WTC11 (cell line): ENCODE results near the gene ARSB. TPM values are rescaled to one million over a fixed set of nuclear protein-coding genes. Genes with fewer than 3 reads are reported as not detected.
A peak's percentile ranks its signal among the peaks of the same experiment; 100 is the strongest.

ENCODE experiments used
- ATAC-seq: fragments of 200-7000 bp; cut with Tn5 transposase; 2 replicates; pipeline ENCODE4 v1.10.0; 2021; ENCODE audit warnings: mild to moderate bottlenecking, moderate library complexity
- Bru-seq: library from RNA; stranded (reverse); fragments of 400-500 nt; gene quantifications from one replicate; lab custom pipeline; 2021; lab: Mats Ljungman, UMichigan
- CTCF ChIA-PET: fragments of 300-600 bp; sonication (Branson Sonifier 250); formaldehyde crosslinking; loops from one replicate; lab custom pipeline; 2021; ENCODE audit warnings: antibody characterized with exemption; lab: Charles Lee
- POLR2A ChIA-PET: fragments of 350-600 bp; sonication (Branson Sonifier 250); formaldehyde crosslinking; loops from one replicate; lab custom pipeline; 2021; ENCODE audit warnings: antibody characterized with exemption; lab: Charles Lee
- DNase-seq: peaks from one replicate; pipeline ENCODE4 v3.0.0; 2021; ENCODE audit warnings: low spot score
- H3K27ac Mint-ChIP-seq: 2 replicates; pipeline ENCODE4 v1.8.0; 2021; ENCODE audit warnings: mixed read lengths
- H3K27me3 Mint-ChIP-seq: 2 replicates; pipeline ENCODE4 v1.8.0; 2021; ENCODE audit warnings: low read depth, mild to moderate bottlenecking, moderate library complexity, mixed read lengths
- H3K36me3 Mint-ChIP-seq: 2 replicates; pipeline ENCODE4 v1.8.0; 2021; ENCODE audit warnings: mixed read lengths
- H3K4me1 Mint-ChIP-seq: 2 replicates; pipeline ENCODE4 v1.8.0; 2022; ENCODE audit warnings: mixed read lengths
- H3K4me3 Mint-ChIP-seq: 2 replicates; pipeline ENCODE4 v1.8.0; 2021; ENCODE audit warnings: mild to moderate bottlenecking, moderate library complexity, mixed read lengths
- H3K9me3 Mint-ChIP-seq: 2 replicates; pipeline ENCODE4 v1.8.0; 2021; ENCODE audit warnings: mixed read lengths
- CREB1 ChIP-seq: sonication (generic); formaldehyde crosslinking; IDR thresholded peaks from 2 replicates; pipeline ENCODE4 v1.8.0; 2023; ENCODE audit warnings: mild to moderate bottlenecking, missing genetic modification reagents
- EMX1 ChIP-seq: fragments of 250-450 bp; sonication (Bioruptor Pico); IDR thresholded peaks from 2 replicates; pipeline ENCODE4 v1.8.0; 2021; ENCODE audit warnings: mild to moderate bottlenecking
- GRHL2 ChIP-seq: fragments of 250-450 bp; sonication (Bioruptor Pico); IDR thresholded peaks from 2 replicates; pipeline ENCODE4 v1.8.0; 2022; ENCODE audit warnings: mild to moderate bottlenecking, moderate library complexity; ENCODE audit not compliant: insufficient replicate concordance, severe bottlenecking
- GTF2I ChIP-seq: fragments of 250-450 bp; sonication (Bioruptor Pico); conservative IDR thresholded peaks from 2 replicates; pipeline ENCODE4 v1.4.0; 2021; ENCODE audit warnings: mild to moderate bottlenecking
- HMGXB4 ChIP-seq: sonication (generic); formaldehyde crosslinking; IDR thresholded peaks from 2 replicates; pipeline ENCODE4 v1.8.1; 2023; ENCODE audit warnings: mild to moderate bottlenecking, moderate library complexity, missing genetic modification reagents
- IRF2 ChIP-seq: sonication (generic); formaldehyde crosslinking; IDR thresholded peaks from 2 replicates; pipeline ENCODE4 v1.8.0; 2022; ENCODE audit warnings: low read depth, missing genetic modification reagents, borderline replicate concordance
- KAT7 ChIP-seq: sonication (generic); formaldehyde crosslinking; IDR thresholded peaks from 2 replicates; pipeline ENCODE4 v1.8.1; 2023; ENCODE audit warnings: missing genetic modification reagents, mild to moderate bottlenecking, borderline replicate concordance
- MAX ChIP-seq: sonication (generic); formaldehyde crosslinking; IDR thresholded peaks from 2 replicates; pipeline ENCODE4 v1.8.0; 2022; ENCODE audit warnings: mild to moderate bottlenecking, missing genetic modification reagents
- NFE2L1 ChIP-seq: sonication (generic); formaldehyde crosslinking; IDR thresholded peaks from 2 replicates; pipeline ENCODE4 v1.8.1; 2023; ENCODE audit warnings: missing genetic modification reagents
- NR3C1 ChIP-seq: sonication (generic); formaldehyde crosslinking; conservative IDR thresholded peaks from 2 replicates; pipeline ENCODE4 v1.8.1; 2023; ENCODE audit warnings: low read depth, mild to moderate bottlenecking, missing genetic modification reagents
- SMAD3 ChIP-seq: sonication (generic); formaldehyde crosslinking; IDR thresholded peaks from 2 replicates; pipeline ENCODE4 v1.8.0; 2022; ENCODE audit warnings: missing genetic modification reagents, mild to moderate bottlenecking, borderline replicate concordance
- SMAD4 ChIP-seq: sonication (generic); formaldehyde crosslinking; IDR thresholded peaks from 2 replicates; pipeline ENCODE4 v1.8.0; 2022; ENCODE audit warnings: mild to moderate bottlenecking, missing genetic modification reagents
- SOX15 ChIP-seq: fragments of 250-450 bp; sonication (Bioruptor Pico); IDR thresholded peaks from 2 replicates; pipeline ENCODE4 v1.9.0; 2021; ENCODE audit warnings: mild to moderate bottlenecking
- STAT6 ChIP-seq: sonication (generic); formaldehyde crosslinking; conservative IDR thresholded peaks from 2 replicates; pipeline ENCODE4 v1.8.1; 2023; ENCODE audit warnings: mild to moderate bottlenecking, low read depth, missing genetic modification reagents, moderate library complexity
- TP53 ChIP-seq: sonication (generic); formaldehyde crosslinking; IDR thresholded peaks from 2 replicates; pipeline ENCODE4 v1.8.1; 2023; ENCODE audit warnings: mild to moderate bottlenecking, missing genetic modification reagents
- USF2 ChIP-seq: sonication (generic); formaldehyde crosslinking; IDR thresholded peaks from 2 replicates; pipeline ENCODE4 v1.8.1; 2023; ENCODE audit warnings: mild to moderate bottlenecking, missing genetic modification reagents, moderate library complexity
- ZBTB21 ChIP-seq: sonication (generic); formaldehyde crosslinking; IDR thresholded peaks from 2 replicates; pipeline ENCODE4 v1.8.1; 2023; ENCODE audit warnings: mild to moderate bottlenecking, missing genetic modification reagents, borderline replicate concordance
- ZNF138 ChIP-seq: sonication (generic); formaldehyde crosslinking; conservative IDR thresholded peaks from 2 replicates; pipeline ENCODE4 v1.8.1; 2022; ENCODE audit warnings: mild to moderate bottlenecking, moderate library complexity, missing genetic modification reagents
- ZNF219 ChIP-seq: sonication (generic); formaldehyde crosslinking; IDR thresholded peaks from 2 replicates; pipeline ENCODE4 v1.8.0; 2023; ENCODE audit warnings: missing genetic modification reagents, mild to moderate bottlenecking, borderline replicate concordance
- ZNF263 ChIP-seq: sonication (generic); formaldehyde crosslinking; IDR thresholded peaks from 2 replicates; pipeline ENCODE4 v1.8.1; 2022; ENCODE audit warnings: low read depth, mild to moderate bottlenecking, moderate library complexity, missing genetic modification reagents
- ZNF317 ChIP-seq: sonication (generic); formaldehyde crosslinking; IDR thresholded peaks from 2 replicates; pipeline ENCODE4 v1.8.1; 2023; ENCODE audit warnings: low read depth, mild to moderate bottlenecking, moderate library complexity, missing genetic modification reagents, borderline replicate concordance
- ZNF416 ChIP-seq: fragments of 250-450 bp; sonication (Bioruptor Pico); IDR thresholded peaks from 2 replicates; pipeline ENCODE4 v1.9.0; 2021; ENCODE audit warnings: mild to moderate bottlenecking, inconsistent platforms
- long read RNA-seq, 3 experiments: library from RNA in 1 of 3; library from capped mRNA in 1 of 3; library from polyadenylated mRNA in 1 of 3; unstranded in 2 of 3; stranded (forward) in 1 of 3; transcript quantifications; one replicate each; pipeline ENCODE4 v2.0.0, GENCODE V29; 2021
- total RNA-seq: library from RNA; stranded (reverse); gene quantifications from 3 replicates; pipeline ENCODE4 v1.2.3, GENCODE V29; 2021
- TF ChIP-seq, protein P1 (sequence below): sonication (generic); formaldehyde crosslinking; IDR thresholded peaks from 2 replicates; pipeline ENCODE4 v1.8.1; 2022; ENCODE audit warnings: low read depth, missing genetic modification reagents, borderline replicate concordance
- TF ChIP-seq, protein P2 (sequence below): sonication (generic); formaldehyde crosslinking; IDR thresholded peaks from 2 replicates; pipeline ENCODE4 v1.8.1; 2023; ENCODE audit warnings: mild to moderate bottlenecking, missing genetic modification reagents
- TF ChIP-seq, protein P3 (sequence below): sonication (generic); formaldehyde crosslinking; IDR thresholded peaks from 2 replicates; pipeline ENCODE4 v1.8.0; 2023; ENCODE audit warnings: mild to moderate bottlenecking, missing genetic modification reagents

The ARSB gene
- total RNA-seq, result 9.7 to 10.5 TPM (median 10.0 TPM) in 3 replicates
- percentile 47 among the genes with signal in this experiment for Bru-seq, nascent RNA
- long read RNA-seq, experiment 1, full-length matches to known transcripts, result 49 of 64 reads
- long read RNA-seq, experiment 1, partial matches to known transcripts, result 5 of 64 reads
- long read RNA-seq, experiment 1, other reads (novel, unspliced or antisense), result 10 of 64 reads
- long read RNA-seq, experiment 2, full-length matches to known transcripts, result 7 of 15 reads
- long read RNA-seq, experiment 2, partial matches to known transcripts, result 0 of 15 reads
- long read RNA-seq, experiment 2, other reads (novel, unspliced or antisense), result 8 of 15 reads
- long read RNA-seq, experiment 3, result 0 reads

DNA sequence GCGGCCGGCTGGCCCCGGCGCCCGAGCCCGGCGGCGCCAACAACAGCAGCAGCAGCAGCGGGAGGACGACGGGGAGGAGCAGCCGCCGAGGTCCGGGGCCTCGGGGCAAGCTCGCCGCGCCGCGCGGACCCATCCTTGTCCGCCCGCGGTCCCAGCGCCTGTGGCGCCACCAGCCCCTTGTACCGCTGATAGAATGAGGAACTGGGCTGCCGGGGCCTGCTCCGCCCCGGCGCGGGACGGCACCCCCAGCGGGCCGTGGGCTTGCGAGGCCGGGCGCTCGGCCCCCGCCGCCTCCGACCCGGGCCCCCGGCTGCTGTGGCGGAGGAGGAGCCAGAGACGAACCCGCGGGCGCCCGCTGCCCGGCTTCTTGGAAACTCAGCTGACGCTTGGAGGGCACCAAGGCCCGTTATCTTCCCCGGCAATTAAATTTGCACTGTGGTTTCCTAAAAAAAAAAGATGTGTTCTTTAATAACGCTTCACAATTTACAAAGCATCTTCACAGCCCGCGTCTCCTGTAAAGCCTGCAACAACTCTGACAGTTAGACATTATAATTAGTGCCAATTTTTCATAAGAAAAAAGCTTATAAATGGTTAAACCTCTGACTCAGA lies at the start of gene ARSB:
Gene ARSB, minus strand, starts transcription at position 195 of the 609 bp plus-strand sequence. Its CDS starts 62 bp downstream, at position 133.
- ATAC-seq (peak; percentile 26), DNase-seq (no peak)
- ChIA-PET CTCF (interaction anchor here (0.9 to 3.7 kb wide), 12 partner anchors 9 to 489 kb away, joined by 3 to 19 read pairs (median 4); no protein-coding TSS in a partner anchor), POLR2A (interaction anchor here (0.6 to 1.5 kb wide), 6 partner anchors 10 to 638 kb away, joined by 3 to 6 read pairs (median 3); partner anchors contain the start of gene JMY)
- peaks cover 10% of the 10 kb centered on the region for H3K27me3 Mint-ChIP-seq
- peak within 1 kb of the TSS; percentile 85 for H3K4me3 Mint-ChIP-seq
- peak within 1 kb of the TSS; percentile 92 for H3K27ac Mint-ChIP-seq
- H3K36me3 Mint-ChIP-seq, result no peaks in the 10 kb centered on the region
- H3K9me3 Mint-ChIP-seq, result no peaks in the 10 kb centered on the region
- H3K4me1 Mint-ChIP-seq, result peaks cover 28% of the 10 kb centered on the region
- TF ChIP-seq STAT6 (no peak), ZBTB21 (CRISPR knock-in tag) (no peak), KAT7 (0 out of 2 replicates have a peak, but pooled peaks have one; percentile 23), SOX15 (CRISPR knock-in tag) (no peak), MAX (CRISPR knock-in tag) (no peak), HMGXB4 (CRISPR knock-in tag) (peak; percentile 14; the same call in 1 of the 2 replicates), ZNF138 (CRISPR knock-in tag) (no peak), GRHL2 (no peak), SMAD4 (no peak), ZNF416 (no peak), GTF2I (no peak), CREB1 (no peak), EMX1 (no peak), NR3C1 (CRISPR knock-in tag) (no peak), IRF2 (no peak), ZNF219 (CRISPR knock-in tag) (no peak), NFE2L1 (CRISPR knock-in tag) (no peak), TP53 (CRISPR knock-in tag) (0 out of 2 replicates have a peak, but pooled peaks have one; percentile 15), ZNF263 (CRISPR knock-in tag) (peak; percentile 81), USF2 (peak; percentile 4; the same call in 1 of the 2 replicates), SMAD3 (CRISPR knock-in tag) (no peak), ZNF317 (no peak)
- TF ChIP-seq, protein P1, sequence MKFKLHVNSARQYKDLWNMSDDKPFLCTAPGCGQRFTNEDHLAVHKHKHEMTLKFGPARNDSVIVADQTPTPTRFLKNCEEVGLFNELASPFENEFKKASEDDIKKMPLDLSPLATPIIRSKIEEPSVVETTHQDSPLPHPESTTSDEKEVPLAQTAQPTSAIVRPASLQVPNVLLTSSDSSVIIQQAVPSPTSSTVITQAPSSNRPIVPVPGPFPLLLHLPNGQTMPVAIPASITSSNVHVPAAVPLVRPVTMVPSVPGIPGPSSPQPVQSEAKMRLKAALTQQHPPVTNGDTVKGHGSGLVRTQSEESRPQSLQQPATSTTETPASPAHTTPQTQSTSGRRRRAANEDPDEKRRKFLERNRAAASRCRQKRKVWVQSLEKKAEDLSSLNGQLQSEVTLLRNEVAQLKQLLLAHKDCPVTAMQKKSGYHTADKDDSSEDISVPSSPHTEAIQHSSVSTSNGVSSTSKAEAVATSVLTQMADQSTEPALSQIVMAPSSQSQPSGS (CRISPR knock-in tag), result no peak
- TF ChIP-seq, protein P2, sequence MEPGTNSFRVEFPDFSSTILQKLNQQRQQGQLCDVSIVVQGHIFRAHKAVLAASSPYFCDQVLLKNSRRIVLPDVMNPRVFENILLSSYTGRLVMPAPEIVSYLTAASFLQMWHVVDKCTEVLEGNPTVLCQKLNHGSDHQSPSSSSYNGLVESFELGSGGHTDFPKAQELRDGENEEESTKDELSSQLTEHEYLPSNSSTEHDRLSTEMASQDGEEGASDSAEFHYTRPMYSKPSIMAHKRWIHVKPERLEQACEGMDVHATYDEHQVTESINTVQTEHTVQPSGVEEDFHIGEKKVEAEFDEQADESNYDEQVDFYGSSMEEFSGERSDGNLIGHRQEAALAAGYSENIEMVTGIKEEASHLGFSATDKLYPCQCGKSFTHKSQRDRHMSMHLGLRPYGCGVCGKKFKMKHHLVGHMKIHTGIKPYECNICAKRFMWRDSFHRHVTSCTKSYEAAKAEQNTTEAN (CRISPR knock-in tag), result no peak
- TF ChIP-seq, protein P3, sequence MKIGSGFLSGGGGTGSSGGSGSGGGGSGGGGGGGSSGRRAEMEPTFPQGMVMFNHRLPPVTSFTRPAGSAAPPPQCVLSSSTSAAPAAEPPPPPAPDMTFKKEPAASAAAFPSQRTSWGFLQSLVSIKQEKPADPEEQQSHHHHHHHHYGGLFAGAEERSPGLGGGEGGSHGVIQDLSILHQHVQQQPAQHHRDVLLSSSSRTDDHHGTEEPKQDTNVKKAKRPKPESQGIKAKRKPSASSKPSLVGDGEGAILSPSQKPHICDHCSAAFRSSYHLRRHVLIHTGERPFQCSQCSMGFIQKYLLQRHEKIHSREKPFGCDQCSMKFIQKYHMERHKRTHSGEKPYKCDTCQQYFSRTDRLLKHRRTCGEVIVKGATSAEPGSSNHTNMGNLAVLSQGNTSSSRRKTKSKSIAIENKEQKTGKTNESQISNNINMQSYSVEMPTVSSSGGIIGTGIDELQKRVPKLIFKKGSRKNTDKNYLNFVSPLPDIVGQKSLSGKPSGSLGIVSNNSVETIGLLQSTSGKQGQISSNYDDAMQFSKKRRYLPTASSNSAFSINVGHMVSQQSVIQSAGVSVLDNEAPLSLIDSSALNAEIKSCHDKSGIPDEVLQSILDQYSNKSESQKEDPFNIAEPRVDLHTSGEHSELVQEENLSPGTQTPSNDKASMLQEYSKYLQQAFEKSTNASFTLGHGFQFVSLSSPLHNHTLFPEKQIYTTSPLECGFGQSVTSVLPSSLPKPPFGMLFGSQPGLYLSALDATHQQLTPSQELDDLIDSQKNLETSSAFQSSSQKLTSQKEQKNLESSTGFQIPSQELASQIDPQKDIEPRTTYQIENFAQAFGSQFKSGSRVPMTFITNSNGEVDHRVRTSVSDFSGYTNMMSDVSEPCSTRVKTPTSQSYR (CRISPR knock-in tag), result no peak
